HG03354 (cell line): ENCODE measurements around the gene MAML2.

ENCODE experiments used
- ATAC-seq: cut with Tn5 transposase; IDR thresholded peaks from one replicate; pipeline ENCODE4 v1.9.1; 2021; ENCODE audit warnings: mild to moderate bottlenecking; ENCODE audit not compliant: unreplicated experiment, poor library complexity, severe bottlenecking

Gene MAML2

DNA sequence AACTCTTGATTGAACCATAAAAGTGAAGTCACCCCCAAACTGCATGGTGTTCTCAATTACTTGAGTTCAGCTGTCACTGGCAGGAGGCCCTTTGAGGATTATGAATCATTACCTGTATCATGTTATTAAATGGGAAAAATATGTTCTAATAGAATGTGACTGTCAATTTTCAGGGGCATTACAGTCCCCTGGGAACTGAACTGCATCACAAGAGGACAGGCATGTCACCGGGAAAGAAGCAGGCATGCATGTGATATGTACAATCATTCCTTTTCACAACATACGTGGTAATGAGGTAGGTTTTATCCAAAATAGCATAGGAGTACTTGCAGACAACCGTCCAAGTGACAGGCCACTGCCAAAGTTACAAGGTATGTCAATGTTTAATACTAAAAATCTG is 165.8 kb downstream of the MAML2 start:
- ATAC-seq: no peak

DNA sequence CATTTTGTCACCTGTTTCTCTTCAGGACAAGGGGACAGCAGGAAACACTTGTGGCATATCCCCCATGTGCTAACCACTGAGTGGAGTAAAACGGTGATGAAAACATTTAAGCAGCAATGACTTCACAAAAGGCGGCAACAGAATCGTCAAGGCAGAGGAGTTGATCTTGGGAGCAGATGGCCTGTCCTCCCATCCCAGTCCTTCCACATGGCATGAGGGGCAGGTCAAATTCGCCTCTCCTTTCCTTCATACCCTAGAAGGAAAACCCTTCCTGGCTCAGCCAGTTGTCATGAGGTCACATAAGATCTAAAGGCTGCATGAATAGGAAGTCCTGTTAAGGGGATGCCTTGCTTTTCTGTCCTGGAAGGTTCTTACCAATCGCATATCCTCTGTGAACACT is 169.1 kb downstream of the MAML2 start:
- ATAC-seq: no peak

DNA sequence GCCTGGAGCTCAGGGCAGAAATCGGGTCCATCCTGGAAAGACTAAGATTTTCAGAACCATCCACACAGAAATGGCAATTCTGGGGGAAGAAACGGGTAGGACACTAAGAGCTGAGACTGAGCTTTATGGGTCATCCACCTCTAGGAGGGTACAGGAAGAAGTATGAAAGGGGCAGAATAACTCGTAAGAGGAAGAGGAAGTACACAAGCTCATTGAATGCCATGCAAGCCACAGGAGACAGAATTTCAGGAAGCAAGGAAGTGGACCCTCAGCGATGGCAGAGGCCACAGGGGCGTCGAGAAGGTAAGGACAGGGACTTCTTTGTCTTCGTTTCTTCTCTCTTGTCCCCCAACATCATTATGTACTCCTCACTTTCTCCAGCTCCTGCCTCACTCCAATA is 169.6 kb downstream of the MAML2 start:
- ATAC-seq: no peak

DNA sequence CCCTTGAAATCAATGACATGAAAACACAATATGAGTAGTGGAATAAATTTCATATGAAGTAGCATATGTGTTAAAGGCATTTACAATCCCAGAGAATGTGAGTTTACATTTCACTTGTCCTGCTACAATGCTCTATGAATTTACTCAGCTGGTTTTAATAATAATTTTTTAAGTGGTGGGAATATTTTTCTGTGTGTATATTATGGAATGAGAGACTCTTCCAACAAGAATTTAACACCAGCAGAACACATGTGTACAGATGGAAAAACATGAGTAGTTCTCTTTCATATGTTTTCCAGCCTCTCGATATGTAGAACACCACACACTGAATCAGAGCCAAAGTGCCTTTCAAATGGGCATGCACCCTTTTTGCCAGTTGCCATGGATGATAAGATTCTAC is 170.4 kb downstream of the MAML2 start:
- no peak for ATAC-seq

DNA sequence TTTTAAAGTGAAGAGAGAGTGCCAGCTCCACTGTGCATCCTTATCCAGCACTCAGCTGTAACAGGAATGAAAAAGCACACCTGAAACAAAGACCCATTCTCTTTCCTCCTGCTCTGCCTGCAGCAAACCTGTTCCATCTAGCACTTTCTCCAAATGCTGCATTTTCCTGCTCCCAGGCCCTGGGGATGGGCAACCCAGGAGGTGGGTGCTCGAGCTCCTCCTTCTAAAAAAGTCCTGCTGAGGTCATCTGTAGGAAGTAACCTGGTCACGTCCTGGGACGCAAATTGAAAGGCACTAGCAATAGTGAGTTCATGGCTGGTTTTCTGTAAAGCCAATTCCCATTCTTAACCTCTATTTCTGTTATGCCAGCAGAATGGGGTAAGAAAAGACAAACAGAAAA is 173.7 kb downstream of the MAML2 start:
- no peak for ATAC-seq

DNA sequence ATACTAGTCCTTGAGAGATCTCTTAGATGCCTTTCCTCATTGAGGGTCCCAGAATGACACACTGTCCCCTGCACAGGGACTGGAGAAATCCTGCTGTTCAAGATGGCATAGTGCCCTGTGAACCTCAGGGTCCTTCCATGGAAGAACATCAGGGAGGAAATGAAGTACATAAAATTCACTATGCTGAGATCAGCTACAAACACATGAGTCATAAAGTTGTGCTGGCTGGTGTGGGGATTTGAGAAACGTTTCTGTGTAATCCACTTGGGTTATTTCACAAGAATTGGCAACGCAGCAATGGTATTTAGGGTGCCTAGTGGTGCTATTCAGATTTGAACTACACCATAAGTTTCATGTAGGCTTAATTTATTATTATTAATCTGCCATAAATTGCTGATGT is 174.4 kb downstream of the MAML2 start:
- ATAC-seq: no peak

DNA sequence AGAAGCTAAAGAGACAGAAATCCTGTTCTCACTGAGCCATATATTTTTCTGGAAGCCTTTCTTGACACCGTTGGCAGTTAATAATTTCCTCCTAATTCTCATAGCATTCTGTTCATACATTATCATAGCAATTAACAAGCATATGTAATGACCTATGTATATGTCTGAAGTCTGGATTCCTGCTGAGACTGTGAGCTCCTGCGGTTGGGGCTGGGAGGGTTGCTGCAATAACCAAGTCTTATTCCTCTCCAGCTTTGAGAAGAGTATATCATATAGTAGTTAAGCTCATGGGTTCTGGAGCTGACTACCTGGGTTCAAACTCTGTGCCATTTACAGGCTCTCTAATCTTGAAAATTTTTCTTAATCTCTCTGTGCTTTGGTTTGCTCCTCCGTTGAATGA is 175.2 kb downstream of the MAML2 start:
- ATAC-seq: no peak

DNA sequence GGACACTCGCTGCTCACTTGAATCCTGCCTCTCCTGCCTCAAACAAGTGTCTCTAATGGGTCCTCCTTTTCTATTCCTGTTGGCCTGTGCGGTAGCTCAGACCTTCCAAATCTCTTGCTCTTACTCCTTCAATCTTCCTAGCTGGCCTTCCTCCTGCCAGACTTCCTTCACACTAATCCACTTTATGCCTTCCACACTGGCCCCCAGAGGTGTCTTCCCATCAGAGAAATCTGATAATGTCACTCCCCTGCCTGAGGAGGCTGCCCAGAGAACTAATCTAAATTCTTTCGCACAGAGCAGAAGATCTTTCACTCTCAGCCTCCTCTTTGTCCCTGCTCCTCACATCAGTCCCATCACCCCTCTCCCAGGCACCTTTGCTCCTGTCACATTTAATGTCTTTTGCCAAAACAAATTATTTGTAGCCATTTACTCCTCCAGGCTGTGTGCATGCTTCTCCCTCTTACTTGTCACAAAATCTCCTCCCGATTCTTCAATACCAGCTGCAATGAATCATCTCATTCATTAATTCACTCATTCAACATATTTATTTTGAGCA is 175.7 kb downstream of the MAML2 start:
- no peak for ATAC-seq

DNA sequence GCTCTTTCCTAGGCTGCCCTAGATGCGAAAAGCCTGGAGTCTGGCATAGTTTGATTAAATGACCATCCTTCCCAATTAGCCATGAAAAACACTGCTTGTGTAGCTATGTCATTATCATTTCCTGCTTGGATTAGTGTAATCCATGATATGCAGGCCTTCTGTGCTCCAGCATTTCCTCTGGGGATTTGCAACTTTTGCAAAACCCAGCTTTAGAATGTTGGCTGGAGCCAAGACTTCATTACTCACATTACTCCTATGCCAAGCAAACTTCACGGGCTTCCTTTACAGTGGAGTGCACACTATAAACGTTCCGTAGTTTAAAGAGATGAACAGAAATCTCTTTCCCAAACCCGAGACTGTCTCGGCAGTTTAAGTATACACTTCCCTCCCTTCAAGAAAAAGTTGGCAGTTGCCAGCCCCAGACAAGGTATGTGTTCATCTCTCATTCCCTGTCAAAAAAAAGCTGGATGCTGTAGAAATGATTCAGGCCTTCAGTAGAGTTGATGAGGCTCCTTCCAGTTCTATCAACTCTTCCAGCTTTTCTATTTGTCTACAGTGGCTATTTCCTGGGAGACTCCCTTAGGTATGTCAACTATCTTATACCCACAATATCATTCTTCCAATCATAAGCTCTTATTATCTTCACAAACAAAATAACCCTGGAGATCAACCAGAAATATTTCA is 180.0 kb downstream of the MAML2 start:
- no peak for ATAC-seq

DNA sequence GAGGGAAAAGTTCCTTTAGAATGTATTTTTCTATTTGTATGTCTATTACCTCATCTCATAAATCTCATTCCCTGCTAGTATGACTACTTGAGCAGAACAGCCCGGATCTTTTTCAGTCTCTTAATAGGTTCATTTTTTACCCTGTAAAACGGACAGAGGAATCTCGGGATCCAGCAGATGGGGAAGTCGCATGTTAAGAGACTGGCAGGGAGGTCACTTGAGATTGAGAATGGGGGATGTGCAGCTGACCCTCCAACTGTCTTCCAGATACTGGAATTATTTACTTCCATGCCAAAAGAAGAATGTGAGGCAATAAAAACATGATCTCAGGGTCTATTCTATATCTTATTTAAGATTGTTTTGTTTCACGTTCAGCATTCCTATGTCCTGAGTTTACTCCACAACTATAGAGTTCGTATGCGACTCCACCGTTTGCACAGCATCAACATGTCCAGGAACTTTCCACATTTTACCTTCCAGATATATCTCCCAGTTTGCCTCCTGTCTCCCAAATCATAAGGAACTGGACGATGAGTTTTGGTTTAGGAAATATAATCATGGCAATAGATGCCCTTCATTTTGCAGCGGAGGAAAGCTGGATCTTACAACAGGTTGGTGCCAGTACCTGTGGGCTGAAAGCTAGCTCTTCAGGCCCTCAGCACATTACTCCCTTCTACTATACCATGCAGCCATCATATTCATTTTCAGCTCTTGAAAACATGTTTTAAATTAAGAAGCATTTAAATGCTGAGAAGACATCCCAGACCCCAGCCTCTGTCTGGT is 181.5 kb downstream of the MAML2 start:
- no peak for ATAC-seq

DNA sequence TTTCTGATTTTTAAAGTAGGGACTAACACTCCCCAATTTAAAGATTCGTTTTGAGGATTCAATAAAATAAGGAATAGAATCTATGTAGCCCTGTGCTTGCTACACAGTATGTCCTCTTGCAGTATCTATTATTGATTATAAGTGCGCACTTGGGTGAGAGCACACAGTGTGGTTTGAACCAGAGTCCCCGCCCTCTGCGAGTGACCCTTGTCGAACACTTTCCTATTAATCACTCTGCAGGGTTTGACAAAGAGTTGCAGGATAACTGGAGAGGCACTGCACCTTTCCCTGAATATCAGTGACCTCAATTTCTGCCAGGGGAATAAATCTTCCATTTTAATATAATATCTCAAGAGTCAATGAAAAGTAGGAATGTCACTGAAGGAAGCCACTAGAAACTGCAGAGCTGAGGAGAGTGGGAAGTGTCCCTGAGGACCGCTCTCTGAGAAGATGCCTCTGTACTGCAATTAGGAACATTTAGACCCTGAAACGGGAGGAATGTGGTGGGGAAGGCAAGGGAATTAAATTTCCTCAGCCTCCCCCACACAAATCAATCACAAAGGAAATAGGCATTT is 182.2 kb downstream of the MAML2 start:
- no peak for ATAC-seq

DNA sequence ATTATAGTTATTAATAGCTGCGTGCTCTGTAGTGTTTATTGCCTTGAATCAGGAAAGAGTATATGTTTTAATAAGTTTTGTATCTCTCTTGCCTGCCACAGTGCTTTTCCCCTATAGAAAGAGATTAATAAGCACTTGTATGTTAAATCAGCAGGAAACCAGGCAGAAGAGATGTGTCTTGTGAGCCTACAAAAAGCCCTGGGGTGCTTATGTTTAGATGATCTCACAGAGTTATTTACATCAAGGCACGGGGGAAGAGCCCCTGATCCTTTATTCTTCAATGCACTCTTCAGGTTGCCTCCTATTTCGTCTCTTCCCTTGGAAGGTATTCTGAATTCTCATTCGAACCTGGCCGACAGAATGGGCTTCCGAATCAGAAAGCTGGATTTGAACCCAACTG is 183.0 kb downstream of the MAML2 start:
- ATAC-seq: no peak

DNA sequence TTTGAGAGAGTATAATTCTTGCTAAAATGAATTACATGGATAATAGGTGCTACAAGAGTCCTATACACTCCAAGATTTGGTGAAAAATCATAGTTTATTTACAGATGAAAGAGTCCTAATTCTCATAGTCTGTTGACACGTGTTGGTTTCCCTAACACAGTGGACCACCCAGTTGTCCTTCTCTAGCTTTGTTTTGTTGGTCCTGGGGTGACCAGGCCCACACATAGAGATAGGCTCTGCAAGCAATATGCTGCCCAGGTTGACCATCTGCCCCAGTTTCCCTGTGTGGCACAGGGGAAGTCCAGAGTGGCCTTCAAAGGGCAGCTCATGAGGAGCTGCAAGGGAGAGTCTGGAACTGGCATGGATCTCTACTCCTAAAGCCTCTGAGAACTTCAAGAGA is 184.9 kb downstream of the MAML2 start:
- no peak for ATAC-seq

DNA sequence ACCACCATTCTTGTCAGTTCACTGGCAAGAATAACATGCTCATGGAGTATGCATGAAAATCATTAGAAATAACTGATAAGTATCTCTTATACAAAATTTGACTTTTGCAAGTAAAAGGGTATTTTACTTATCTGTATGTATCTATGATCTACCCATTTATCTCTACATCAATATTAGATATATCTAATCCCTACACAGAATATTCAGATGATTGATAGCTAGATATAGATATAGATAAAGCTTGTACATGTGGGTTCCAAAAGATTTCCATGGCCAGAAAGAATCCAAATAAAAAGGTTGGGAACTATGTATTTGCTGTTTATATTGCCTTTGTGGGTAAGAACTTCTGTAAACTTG is 185.5 kb downstream of the MAML2 start:
- no peak for ATAC-seq

DNA sequence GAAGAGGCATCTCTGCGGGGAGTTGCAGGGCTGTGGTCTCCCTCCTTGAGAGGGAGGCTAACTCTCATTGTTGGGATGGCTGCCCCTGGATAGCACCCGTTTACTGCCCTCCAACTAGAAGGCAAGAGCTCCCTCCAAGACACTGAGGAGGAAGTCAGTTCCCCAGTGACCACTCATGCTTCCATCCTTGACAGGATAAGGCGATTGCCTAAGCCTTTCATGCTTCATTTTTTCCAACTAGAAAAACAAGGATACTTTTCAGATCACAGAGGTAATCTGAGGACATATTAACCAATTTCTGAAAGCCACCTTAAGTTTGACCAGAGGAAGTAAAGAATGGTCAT is 186.6 kb downstream of the MAML2 start:
- no peak for ATAC-seq

DNA sequence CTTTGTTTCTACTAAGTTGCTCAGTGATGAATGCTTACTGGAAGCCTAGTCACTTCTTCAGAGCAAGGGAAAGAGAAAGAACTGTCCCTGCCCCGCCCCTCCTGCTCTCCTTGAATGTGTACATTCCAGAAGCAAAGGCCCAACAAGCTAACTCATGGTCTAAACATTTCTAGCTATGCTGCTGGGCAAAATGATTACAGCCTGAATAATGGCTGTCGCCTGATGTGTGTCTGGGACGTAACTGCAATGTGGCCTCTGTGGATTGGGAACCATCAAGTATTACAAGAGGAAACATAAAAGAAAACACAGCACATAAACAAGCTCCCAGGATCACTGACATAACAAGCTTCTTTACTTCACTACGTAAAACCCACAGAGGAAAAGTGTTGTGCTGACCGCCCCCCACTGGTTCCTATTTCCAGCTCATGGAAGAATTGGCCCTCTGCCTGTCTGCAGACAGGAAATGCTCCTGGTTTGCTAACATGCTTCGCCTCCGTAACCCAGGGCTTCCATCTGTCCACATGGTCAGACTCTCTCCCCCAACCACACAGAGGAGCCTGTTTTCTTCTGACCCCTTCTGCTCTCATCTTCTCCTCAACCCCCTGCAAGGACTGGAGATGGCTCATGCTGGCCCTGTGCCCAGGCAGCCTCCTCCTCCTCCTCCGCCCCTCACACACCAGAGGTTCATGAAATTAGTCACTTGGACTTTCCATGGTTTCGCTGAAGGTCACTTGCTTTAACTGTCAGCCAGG is 187.2 kb downstream of the MAML2 start:
- peak; percentile 70 for ATAC-seq

DNA sequence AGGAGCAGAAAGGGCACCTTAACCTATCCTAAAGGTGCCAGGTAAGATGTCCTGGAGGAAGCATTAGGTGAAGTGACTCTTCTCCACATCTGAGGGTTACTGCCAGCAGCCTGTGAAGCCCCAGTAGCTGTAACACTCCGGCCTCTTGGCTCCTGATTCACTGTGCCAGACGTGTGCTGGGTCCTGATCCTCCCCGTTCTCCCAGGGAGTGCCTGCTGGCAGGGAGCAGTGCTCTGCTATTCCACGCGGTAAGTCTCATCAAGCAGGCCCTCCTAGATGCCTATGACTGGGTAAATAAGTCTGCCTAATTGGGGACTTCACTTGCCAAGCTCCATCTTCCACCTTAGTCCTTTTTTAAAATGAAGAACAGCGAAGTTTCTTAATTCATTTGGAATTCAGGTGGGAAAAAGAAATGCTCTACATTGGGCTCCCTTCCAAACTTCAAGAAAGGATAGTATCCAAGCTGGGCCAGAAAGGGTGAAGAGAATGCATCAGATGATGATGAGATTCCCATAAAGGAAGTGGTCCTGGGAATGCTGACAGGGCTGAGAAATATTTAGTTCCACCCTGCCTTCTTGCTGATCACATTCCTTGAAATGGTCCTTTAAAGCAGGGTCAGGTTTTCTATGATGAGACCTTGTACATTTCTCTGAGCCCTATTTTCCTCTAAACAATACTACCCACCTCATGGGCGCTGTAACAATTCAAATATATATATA is 188.0 kb downstream of the MAML2 start:
- no peak for ATAC-seq

DNA sequence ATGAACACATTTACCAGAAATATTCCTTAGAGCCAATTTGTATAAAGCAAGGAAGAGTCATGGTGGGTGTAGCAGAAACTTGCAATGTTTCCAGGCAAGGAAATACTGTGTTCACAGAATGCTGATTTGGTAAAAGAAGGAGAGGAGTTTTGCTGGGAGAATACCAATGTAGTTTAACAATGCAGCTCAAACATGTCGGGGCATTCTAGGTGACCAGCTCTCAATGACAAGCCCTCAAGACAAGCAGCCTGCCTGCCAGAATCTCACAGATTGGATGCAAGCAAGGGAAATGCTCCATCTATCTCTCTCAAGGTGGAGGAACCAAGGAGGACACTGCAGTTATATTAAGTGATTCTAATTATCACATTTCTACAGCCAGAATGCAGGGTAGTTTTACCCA is 190.4 kb downstream of the MAML2 start:
- ATAC-seq: no peak

DNA sequence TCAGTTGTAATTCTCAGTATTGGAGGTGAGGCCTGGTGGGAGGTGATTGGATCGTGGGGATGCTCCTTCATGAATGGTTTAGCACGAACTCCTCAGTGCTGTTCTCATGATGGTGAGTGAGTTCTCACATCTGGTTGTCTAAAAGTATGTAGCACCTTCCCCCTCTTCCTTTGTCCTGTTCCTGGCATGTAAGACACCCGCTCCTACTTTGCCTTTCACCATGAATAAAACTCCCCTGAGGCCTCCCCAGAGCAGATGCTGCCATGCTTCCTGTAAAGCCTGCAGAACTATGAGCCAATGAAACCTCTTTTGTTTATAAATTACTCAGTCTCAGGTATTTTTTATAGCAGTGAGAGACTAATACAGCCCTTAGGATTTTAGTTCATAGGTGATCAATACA is 191.5 kb downstream of the MAML2 start:
- ATAC-seq: no peak

DNA sequence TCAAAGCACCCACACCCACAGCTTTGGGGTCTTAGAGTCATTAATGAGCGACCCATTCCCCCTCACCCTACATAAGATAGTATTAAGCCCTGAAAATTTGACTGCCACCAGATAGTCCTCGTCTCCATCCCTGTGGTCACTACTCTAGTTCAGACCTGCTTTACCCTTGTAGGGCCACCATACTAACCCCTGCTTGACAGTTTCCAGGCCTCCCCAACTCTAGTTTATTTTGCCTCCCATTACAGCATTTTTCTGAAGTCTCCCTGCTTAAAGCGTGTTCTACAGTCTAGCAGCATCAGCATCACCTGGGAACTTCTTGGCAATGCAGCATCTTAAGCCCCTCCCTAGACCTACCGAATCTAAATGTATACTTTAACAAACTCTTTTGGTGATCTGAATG is 192.4 kb downstream of the MAML2 start:
- ATAC-seq: no peak
